ENCODE results near the gene MXI1.

GRCh38 chr10:110223298-110223925, 16.0 kb downstream of the MXI1 start:
- TF ChIP-seq CTCF (IDR thresholded peaks at IDR 0.05): no peak
- no peak for TF ChIP-seq EZH2phosphoT487 (IDR thresholded peaks at IDR 0.05)
- TF ChIP-seq EZH2 (IDR thresholded peaks at IDR 0.05): no peak
